Progenitor cell of endocrine pancreas (in vitro differentiated cells): ENCODE data around the gene HES5. TPM values are rescaled to one million over a fixed set of nuclear protein-coding genes. Genes with fewer than 3 reads are reported as not detected.

Experiments
- DNase-seq: peaks from one replicate; pipeline ENCODE4 v3.0.0; 2021; ENCODE audit warnings: low spot score; ENCODE audit not compliant: unreplicated experiment
- H3K27ac Mint-ChIP-seq: 2 replicates; pipeline ENCODE4 v1.8.0; 2021; ENCODE audit warnings: mild to moderate bottlenecking, moderate library complexity, mixed read lengths
- H3K27me3 Mint-ChIP-seq: 2 replicates; pipeline ENCODE4 v1.8.0; 2021; ENCODE audit warnings: mixed read lengths
- H3K36me3 Mint-ChIP-seq: 2 replicates; pipeline ENCODE4 v1.8.0; 2022; ENCODE audit warnings: mixed read lengths; ENCODE audit not compliant: insufficient read depth
- H3K4me1 Mint-ChIP-seq: 2 replicates; pipeline ENCODE4 v1.8.0; 2021; ENCODE audit warnings: low read depth, mixed read lengths
- H3K4me3 Mint-ChIP-seq: 2 replicates; pipeline ENCODE4 v1.8.0; 2021; ENCODE audit warnings: low read depth, mild to moderate bottlenecking, moderate library complexity, mixed read lengths
- H3K9me3 Mint-ChIP-seq: 2 replicates; pipeline ENCODE4 v1.8.0; 2021; ENCODE audit warnings: low read depth, mixed read lengths
- CTCF ChIP-seq: fragments of 200-600 bp; sonication (generic); IDR thresholded peaks from one replicate; pipeline ENCODE4 v1.5.0; 2021; ENCODE audit warnings: antibody characterized with exemption, mild to moderate bottlenecking; ENCODE audit not compliant: unreplicated experiment
- total RNA-seq: library from RNA; stranded (reverse); gene quantifications from 2 replicates; pipeline ENCODE4 v1.2.1, GENCODE V29; 2021

The HES5 gene
- total RNA-seq, 1 donor from 2014 or later, result 0.36 TPM

- H3K9me3 Mint-ChIP-seq, result peaks cover 7% of the 10 kb centered on the region
- TF ChIP-seq CTCF, result no peak
- no peaks in the 10 kb centered on the region for H3K36me3 Mint-ChIP-seq
- DNase-seq, result no peak
- no peak overlapping the region for H3K27ac Mint-ChIP-seq
- no peaks in the 10 kb centered on the region for H3K4me1 Mint-ChIP-seq
- H3K4me3 Mint-ChIP-seq, result no peak overlapping the region
- peaks cover 18% of the 10 kb centered on the region for H3K27me3 Mint-ChIP-seq
Observed at GRCh38 chr1:2492091-2492490, 38.0 kb downstream of the HES5 start.

GRCh38 chr1:2489615-2490014 lies 40.4 kb downstream of the HES5 start:
- H3K27ac Mint-ChIP-seq, result no peak overlapping the region
- H3K4me1 Mint-ChIP-seq, result no peaks in the 10 kb centered on the region
- DNase-seq, result no peak

GRCh38 chr1:2488688-2489087 lies 41.4 kb downstream of the HES5 start:
- Mint-ChIP-seq H3K27me3 (peaks cover 22% of the 10 kb centered on the region), H3K27ac (no peak overlapping the region), H3K36me3 (no peaks in the 10 kb centered on the region), H3K4me3 (no peak overlapping the region), H3K4me1 (no peaks in the 10 kb centered on the region), H3K9me3 (peaks cover 7% of the 10 kb centered on the region)
- no peak for DNase-seq
- TF ChIP-seq CTCF, result no peak

More at GRCh38 chr1:2489615-2490014, 40.4 kb downstream of the HES5 start:
- Mint-ChIP-seq H3K27me3 (peaks cover 18% of the 10 kb centered on the region), H3K4me3 (no peak overlapping the region), H3K9me3 (peaks cover 7% of the 10 kb centered on the region), H3K36me3 (no peaks in the 10 kb centered on the region)
- TF ChIP-seq CTCF, result no peak

GRCh38 chr1:2486558-2486957 lies 43.5 kb downstream of the HES5 start:
- Mint-ChIP-seq H3K36me3 (no peaks in the 10 kb centered on the region), H3K27me3 (peaks cover 18% of the 10 kb centered on the region), H3K4me1 (no peaks in the 10 kb centered on the region), H3K4me3 (no peak overlapping the region), H3K27ac (no peak overlapping the region), H3K9me3 (peaks cover 7% of the 10 kb centered on the region)
- DNase-seq, result no peak
- no peak for TF ChIP-seq CTCF

- Mint-ChIP-seq H3K4me3 (no peak overlapping the region), H3K27me3 (peaks cover 13% of the 10 kb centered on the region), H3K36me3 (no peaks in the 10 kb centered on the region), H3K4me1 (no peaks in the 10 kb centered on the region), H3K27ac (no peak overlapping the region), H3K9me3 (peaks cover 7% of the 10 kb centered on the region)
- DNase-seq, result no peak
- no peak for TF ChIP-seq CTCF
Observed at GRCh38 chr1:2486041-2486440, 44.0 kb downstream of the HES5 start.
